Tibial artery (tissue), 4 donors: ENCODE data around the gene RGP1.

Experiments used
- DNase-seq, 2 donors: peaks; one replicate each; pipeline ENCODE4 v3.0.0-alpha.2; 2019
- H3K27ac ChIP-seq, 2 donors: fragments of 200-600 bp; sonication (generic) in 1 of 2; 1 replicate in 1 of 2; 2 replicates in 1 of 2; pipeline ENCODE4 v1.5.1; 2018 to 2019; ENCODE audit warnings: mild to moderate bottlenecking in 1 of 2
- H3K27me3 ChIP-seq, 2 donors: fragments of 200-600 bp; sonication (generic) in 1 of 2; one replicate each; pipeline versions ENCODE4 v1.5.1 to v1.6.0; 2016 to 2019
- H3K36me3 ChIP-seq, 3 donors: fragments of 200-600 bp; sonication (generic) in 2 of 3; one replicate each; pipeline ENCODE4 v1.5.1; 2016 to 2019; ENCODE audit warnings: mild to moderate bottlenecking in 2 of 3
- H3K4me1 ChIP-seq, 4 donors: fragments of 200-600 bp; sonication (generic) in 2 of 4; 1 replicate in 3 of 4; 2 replicates in 1 of 4; pipeline ENCODE4 v1.5.1; 2016 to 2019
- H3K4me3 ChIP-seq, 2 donors: fragments of 200-600 bp; sonication (generic) in 1 of 2; 1 replicate in 1 of 2; 2 replicates in 1 of 2; pipeline ENCODE4 v1.5.1; 2018 to 2019; ENCODE audit warnings: mild to moderate bottlenecking in 2 of 2
- H3K9me3 ChIP-seq, 3 donors: fragments of 200-600 bp; sonication (generic) in 1 of 3; one replicate each; pipeline ENCODE4 v1.5.1; 2016 to 2019
- CTCF ChIP-seq, 2 experiments: fragments of 200-600 bp in 1 of 2; fragments of 450-650 bp in 1 of 2; IDR thresholded peaks; one replicate each; pipeline ENCODE4 v1.5.1; 2017 to 2019; ENCODE audit warnings: antibody characterized with exemption in 2 of 2, mild to moderate bottlenecking in 1 of 2, moderate library complexity in 1 of 2
- intact Hi-C: fragments of 100-400 bp; cut with DNase I; formaldehyde crosslinking; loops from one replicate; pipeline ENCODE4 v1.15.0; 2023; ENCODE audit warnings: low total_unique reads

RGP1 gene

GRCh38 chr9:35711501-35712428 is 37.3 kb upstream of the RGP1 start:
- intact Hi-C loops = no loop called here
- DNase-seq = no peak
- Histone ChIP-seq H3K4me1 (peaks cover 0 to 11% (median 3%) of the 10 kb centered on the region in 4 donors), H3K9me3 (no peaks in the 10 kb centered on the region), H3K27ac (peak overlapping the region; percentile 45), H3K4me3 (no peak overlapping the region), H3K27me3 (no peaks in the 10 kb centered on the region), H3K36me3 (peaks cover 95 to 100% (median 97%) of the 10 kb centered on the region in 3 donors)
- TF ChIP-seq CTCF (IDR thresholded peaks at IDR 0.05) = no peak

GRCh38 chr9:35712762-35713400 is 36.2 kb upstream of the RGP1 start:
- DNase-seq = no peak
- H3K4me1 ChIP-seq = peaks cover 0 to 11% (median 3%) of the 10 kb centered on the region in 4 donors

GRCh38 chr9:35713578-35713977 is 35.5 kb upstream of the RGP1 start:
- H3K4me1 ChIP-seq = peaks cover 0 to 11% (median 3%) of the 10 kb centered on the region in 4 donors
- peaks cover 95 to 100% (median 97%) of the 10 kb centered on the region in 3 donors for H3K36me3 ChIP-seq
- peak overlapping the region; percentile 60 to 66 for H3K27ac ChIP-seq
- H3K9me3 ChIP-seq = no peaks in the 10 kb centered on the region
- intact Hi-C loops = no loop called here
- TF ChIP-seq CTCF (IDR thresholded peaks at IDR 0.05) = no peak
- DNase-seq = no peak
- H3K27me3 ChIP-seq = no peaks in the 10 kb centered on the region
- H3K4me3 ChIP-seq = no peak overlapping the region

More at GRCh38 chr9:35712762-35713400, 36.2 kb upstream of the RGP1 start:
- intact Hi-C loops = no loop called here
- H3K4me3 ChIP-seq = no peak overlapping the region
- H3K27me3 ChIP-seq = no peaks in the 10 kb centered on the region
- H3K27ac ChIP-seq = peak overlapping the region; percentile 31 to 45
- no peak for TF ChIP-seq CTCF (IDR thresholded peaks at IDR 0.05)
- no peaks in the 10 kb centered on the region for H3K9me3 ChIP-seq
- peaks cover 95 to 100% (median 97%) of the 10 kb centered on the region in 3 donors for H3K36me3 ChIP-seq

- H3K27me3 ChIP-seq = no peaks in the 10 kb centered on the region
- no peak for DNase-seq
- TF ChIP-seq CTCF (IDR thresholded peaks at IDR 0.05) = no peak
- intact Hi-C loops = no loop called here
- H3K27ac ChIP-seq = peak overlapping the region; percentile 60 to 66
- H3K9me3 ChIP-seq = no peaks in the 10 kb centered on the region
- H3K4me1 ChIP-seq = peaks cover 0 to 11% (median 3%) of the 10 kb centered on the region in 4 donors
- H3K4me3 ChIP-seq = no peak overlapping the region
- peaks cover 95 to 100% (median 97%) of the 10 kb centered on the region in 3 donors for H3K36me3 ChIP-seq
Measured at GRCh38 chr9:35714123-35714522, 35.0 kb upstream of the RGP1 start.

- no peak overlapping the region for H3K4me3 ChIP-seq
- H3K9me3 ChIP-seq = no peaks in the 10 kb centered on the region
- no peak for TF ChIP-seq CTCF (IDR thresholded peaks at IDR 0.05)
- H3K36me3 ChIP-seq = peaks cover 98 to 100% (median 100%) of the 10 kb centered on the region in 3 donors
- intact Hi-C loops = no loop called here
- DNase-seq = no peak
- H3K4me1 ChIP-seq = peaks cover 0 to 11% (median 3%) of the 10 kb centered on the region in 4 donors
- H3K27me3 ChIP-seq = no peaks in the 10 kb centered on the region
- peak overlapping the region; percentile 60 to 66 for H3K27ac ChIP-seq
Measured at GRCh38 chr9:35714579-35715252, 34.4 kb upstream of the RGP1 start.
